ENCODE data around the gene ITPA.

Gene ITPA

DNA sequence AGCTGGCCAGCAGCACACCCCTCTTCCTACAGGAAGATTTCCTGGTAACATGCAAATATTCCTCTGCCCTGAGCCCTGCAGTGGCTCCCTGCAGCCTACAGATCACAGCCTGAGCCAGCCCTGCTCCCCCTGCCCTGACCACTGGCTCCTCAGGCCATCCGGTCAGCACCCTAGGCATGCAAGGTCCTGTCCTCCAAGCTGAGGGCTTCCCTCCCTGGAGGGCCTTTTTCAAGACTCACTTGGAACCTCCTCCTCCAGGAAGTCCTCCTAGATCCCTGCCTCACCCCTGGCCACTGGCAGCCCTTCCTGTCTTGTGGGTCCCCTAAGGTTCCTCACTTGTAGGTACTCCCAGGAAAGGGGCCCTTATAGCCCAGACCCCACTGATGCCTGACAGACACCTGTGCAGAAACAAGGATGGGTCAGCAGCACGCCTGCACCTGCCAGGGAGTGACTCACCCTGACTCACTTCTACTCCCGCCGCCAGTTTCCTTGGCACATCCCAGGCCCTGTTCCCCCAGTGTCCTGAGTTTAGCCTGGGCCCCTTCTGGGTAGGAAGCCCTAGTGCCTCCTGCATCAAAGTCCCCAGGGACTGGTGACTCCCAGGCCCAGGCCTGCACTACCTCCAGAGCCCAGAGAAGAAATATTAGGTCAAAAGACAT is 26.5 kb downstream of the ITPA start:
- Histone ChIP-seq H3K9me3 (ENCODE audit: insufficient read depth, low read depth, low read length) (no peaks in the 10 kb centered on the region), H3K79me2 (ENCODE audit: insufficient read depth, low read length) (peaks cover 4% of the 10 kb centered on the region; the same call in 1 of the 2 replicates), H3K4me3 (ENCODE audit: low read length, poor library complexity, severe bottlenecking) (no peak overlapping the region), H2AFZ (ENCODE audit: low read length) (no peak overlapping the region), H3K9ac (ENCODE audit: low read depth, low read length, poor library complexity, severe bottlenecking) (no peak overlapping the region), H3K4me1 (ENCODE audit: insufficient read depth, low read length, poor library complexity, severe bottlenecking) (peaks cover 5% of the 10 kb centered on the region), H3K27me3 (ENCODE audit: insufficient read depth, low read length, poor library complexity, severe bottlenecking) (peaks cover 7% of the 10 kb centered on the region), H3K4me2 (ENCODE audit: low read depth, low read length, poor library complexity, severe bottlenecking) (no peak overlapping the region), H3K36me3 (ENCODE audit: insufficient read depth, low read length) (no peaks in the 10 kb centered on the region), H3K9me2 (replicated peaks; ENCODE audit: low read depth, low read length) (no peaks in the 10 kb centered on the region), H4K20me1 (ENCODE audit: insufficient read depth, low read length, poor library complexity, severe bottlenecking) (no peaks in the 10 kb centered on the region), H3F3A (ENCODE audit: low read depth) (no peaks in the 10 kb centered on the region)
- TF ChIP-seq, protein P1, sequence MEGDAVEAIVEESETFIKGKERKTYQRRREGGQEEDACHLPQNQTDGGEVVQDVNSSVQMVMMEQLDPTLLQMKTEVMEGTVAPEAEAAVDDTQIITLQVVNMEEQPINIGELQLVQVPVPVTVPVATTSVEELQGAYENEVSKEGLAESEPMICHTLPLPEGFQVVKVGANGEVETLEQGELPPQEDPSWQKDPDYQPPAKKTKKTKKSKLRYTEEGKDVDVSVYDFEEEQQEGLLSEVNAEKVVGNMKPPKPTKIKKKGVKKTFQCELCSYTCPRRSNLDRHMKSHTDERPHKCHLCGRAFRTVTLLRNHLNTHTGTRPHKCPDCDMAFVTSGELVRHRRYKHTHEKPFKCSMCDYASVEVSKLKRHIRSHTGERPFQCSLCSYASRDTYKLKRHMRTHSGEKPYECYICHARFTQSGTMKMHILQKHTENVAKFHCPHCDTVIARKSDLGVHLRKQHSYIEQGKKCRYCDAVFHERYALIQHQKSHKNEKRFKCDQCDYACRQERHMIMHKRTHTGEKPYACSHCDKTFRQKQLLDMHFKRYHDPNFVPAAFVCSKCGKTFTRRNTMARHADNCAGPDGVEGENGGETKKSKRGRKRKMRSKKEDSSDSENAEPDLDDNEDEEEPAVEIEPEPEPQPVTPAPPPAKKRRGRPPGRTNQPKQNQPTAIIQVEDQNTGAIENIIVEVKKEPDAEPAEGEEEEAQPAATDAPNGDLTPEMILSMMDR (conservative IDR thresholded peaks at IDR 0.05; ENCODE audit: low read length) = no peak
- TF ChIP-seq EZH2phosphoT487 (IDR thresholded peaks at IDR 0.05; ENCODE audit: borderline replicate concordance) = no peak

DNA sequence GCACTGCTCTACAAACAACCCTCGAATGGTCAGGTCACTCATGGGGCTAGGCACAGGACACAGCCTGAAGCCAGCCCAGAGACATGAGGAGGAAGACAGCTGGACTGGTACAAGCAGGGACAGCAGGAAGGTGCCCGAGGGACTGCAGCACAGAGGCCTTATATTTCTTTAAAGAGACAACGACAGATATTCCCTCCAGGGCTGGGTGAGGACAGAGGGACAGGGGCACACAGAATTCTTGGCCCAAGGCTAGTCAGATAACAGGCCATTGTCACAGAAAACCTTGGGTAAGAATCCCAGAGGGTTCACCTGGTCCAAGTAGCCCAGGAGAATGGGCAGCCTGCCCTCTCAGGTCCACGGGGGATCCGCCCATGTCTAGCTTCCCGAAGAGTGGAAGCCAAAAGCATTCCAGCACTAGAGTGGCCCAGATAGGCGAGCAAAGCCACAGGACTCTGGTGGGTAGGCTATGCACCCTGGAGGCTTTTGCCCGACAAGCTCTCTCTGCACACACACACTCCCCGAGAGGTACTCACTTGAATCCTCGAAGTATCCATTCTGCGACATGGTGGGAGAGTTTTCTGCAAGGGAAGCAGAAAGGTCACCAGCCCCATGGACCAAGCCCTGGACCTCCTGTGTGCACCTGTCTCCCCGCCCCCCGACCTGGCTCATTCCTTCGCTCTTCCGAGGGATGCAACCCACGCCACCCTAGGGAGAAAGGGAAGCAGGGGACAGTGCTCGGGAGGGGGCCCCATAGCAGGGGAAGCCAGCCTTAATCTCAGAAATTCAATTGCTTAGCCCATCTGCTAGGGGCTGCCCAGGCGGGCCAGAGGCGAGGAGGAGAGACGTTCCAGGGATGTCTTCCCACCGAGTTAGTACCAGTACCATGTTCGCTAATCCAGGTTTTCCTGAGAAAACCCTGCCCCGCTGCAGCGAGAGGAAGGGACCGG is 28.0 kb downstream of the ITPA start:
- peaks cover 5% of the 10 kb centered on the region for H3K4me1 ChIP-seq (ENCODE audit: insufficient read depth, low read length, poor library complexity, severe bottlenecking)
- H3K9me2 ChIP-seq (replicated peaks; ENCODE audit: low read depth, low read length) = no peaks in the 10 kb centered on the region
- peaks cover 7% of the 10 kb centered on the region for H3K27me3 ChIP-seq (ENCODE audit: insufficient read depth, low read length, poor library complexity, severe bottlenecking)
- no peak overlapping the region for H2AFZ ChIP-seq (ENCODE audit: low read length)
- H3K4me3 ChIP-seq (ENCODE audit: low read length, poor library complexity, severe bottlenecking) = peak overlapping the region; percentile 82
- TF ChIP-seq EZH2phosphoT487 (IDR thresholded peaks at IDR 0.05; ENCODE audit: borderline replicate concordance) = no peak
- TF ChIP-seq, protein P1 (conservative IDR thresholded peaks at IDR 0.05; ENCODE audit: low read length) = no peak
- H4K20me1 ChIP-seq (ENCODE audit: insufficient read depth, low read length, poor library complexity, severe bottlenecking) = no peaks in the 10 kb centered on the region
- no peaks in the 10 kb centered on the region for H3F3A ChIP-seq (ENCODE audit: low read depth)
- peak overlapping the region; percentile 69 for H3K9ac ChIP-seq (ENCODE audit: low read depth, low read length, poor library complexity, severe bottlenecking)
- H3K9me3 ChIP-seq (ENCODE audit: insufficient read depth, low read depth, low read length) = no peaks in the 10 kb centered on the region
- peaks cover 4% of the 10 kb centered on the region; the same call in 1 of the 2 replicates for H3K79me2 ChIP-seq (ENCODE audit: insufficient read depth, low read length)
- peak overlapping the region; percentile 86 for H3K4me2 ChIP-seq (ENCODE audit: low read depth, low read length, poor library complexity, severe bottlenecking)
- no peaks in the 10 kb centered on the region for H3K36me3 ChIP-seq (ENCODE audit: insufficient read depth, low read length)

DNA sequence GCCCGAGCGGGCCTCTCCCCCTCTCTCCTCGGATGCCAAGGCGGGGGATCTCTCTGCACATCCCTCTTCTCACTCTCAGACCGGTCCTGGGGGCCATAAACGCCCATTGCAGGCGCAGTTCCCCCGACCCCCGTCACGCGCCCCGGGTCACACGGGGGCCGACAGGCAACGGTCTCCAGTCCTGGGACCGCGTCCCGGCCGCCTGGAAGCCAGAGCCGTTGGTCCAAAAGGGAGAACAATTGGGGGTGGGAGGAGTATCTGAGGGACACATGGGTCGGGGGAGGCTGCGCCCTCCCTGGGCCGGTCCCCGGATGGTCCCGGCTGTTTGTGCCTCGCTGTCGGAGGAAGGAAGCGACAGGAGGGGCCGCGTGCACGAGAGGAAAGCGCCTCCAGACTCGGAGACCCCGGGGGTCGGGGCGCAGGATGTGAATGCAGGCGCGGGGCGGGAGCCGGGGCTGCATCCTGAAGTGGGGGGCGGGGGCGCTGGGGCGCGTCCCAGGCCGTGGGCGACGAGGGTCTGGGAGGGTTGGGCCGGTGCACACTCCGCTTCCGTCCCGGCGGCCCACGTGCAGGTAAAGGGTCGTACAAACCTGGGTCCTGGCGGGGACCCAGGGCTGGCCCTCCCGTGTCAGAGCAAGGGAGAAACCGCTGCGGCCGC is 28.8 kb downstream of the ITPA start:
- Histone ChIP-seq H2AFZ (ENCODE audit: low read length) (peak overlapping the region; percentile 94), H3K9me2 (replicated peaks; ENCODE audit: low read depth, low read length) (no peaks in the 10 kb centered on the region), H3K79me2 (ENCODE audit: insufficient read depth, low read length) (peaks cover 4% of the 10 kb centered on the region; the same call in 1 of the 2 replicates), H3K4me1 (ENCODE audit: insufficient read depth, low read length, poor library complexity, severe bottlenecking) (peaks cover 5% of the 10 kb centered on the region), H3K4me2 (ENCODE audit: low read depth, low read length, poor library complexity, severe bottlenecking) (peak overlapping the region; percentile 86), H3K36me3 (ENCODE audit: insufficient read depth, low read length) (no peaks in the 10 kb centered on the region), H4K20me1 (ENCODE audit: insufficient read depth, low read length, poor library complexity, severe bottlenecking) (no peaks in the 10 kb centered on the region), H3K27me3 (ENCODE audit: insufficient read depth, low read length, poor library complexity, severe bottlenecking) (peaks cover 7% of the 10 kb centered on the region), H3K9ac (ENCODE audit: low read depth, low read length, poor library complexity, severe bottlenecking) (peak overlapping the region; percentile 69), H3K9me3 (ENCODE audit: insufficient read depth, low read depth, low read length) (no peaks in the 10 kb centered on the region), H3K4me3 (ENCODE audit: low read length, poor library complexity, severe bottlenecking) (peak overlapping the region; percentile 82), H3F3A (ENCODE audit: low read depth) (no peaks in the 10 kb centered on the region)
- no peak for TF ChIP-seq EZH2phosphoT487 (IDR thresholded peaks at IDR 0.05; ENCODE audit: borderline replicate concordance)
- TF ChIP-seq, protein P1 (conservative IDR thresholded peaks at IDR 0.05; ENCODE audit: low read length) = no peak

Measured in Loucy (cell line).